Breast epithelium (tissue), 4 donors: Measurements from ENCODE around the gene BCCIP. TPM values are rescaled to one million over a fixed set of nuclear protein-coding genes. Genes with fewer than 3 reads are reported as not detected.

ENCODE experiments used
- DNase-seq, 2 donors: peaks; one replicate each; pipeline ENCODE4 v3.0.0-alpha.2; 2019; ENCODE audit warnings: low spot score in 2 of 2
- H3K27ac ChIP-seq, 2 donors: fragments of 200-600 bp; sonication (generic) in 1 of 2; one replicate each; pipeline ENCODE4 v1.5.1; 2016 to 2019; ENCODE audit warnings: mild to moderate bottlenecking in 1 of 2
- H3K27me3 ChIP-seq, 2 donors: fragments of 200-600 bp; sonication (generic) in 1 of 2; one replicate each; pipeline versions ENCODE4 v1.5.1 to v1.6.0; 2017 to 2019; ENCODE audit warnings: control low read depth in 1 of 2, mild to moderate bottlenecking in 1 of 2
- H3K36me3 ChIP-seq: fragments of 200-600 bp; one replicate; pipeline ENCODE4 v1.5.1; 2019
- H3K4me1 ChIP-seq, 2 donors: fragments of 200-600 bp; sonication (generic); one replicate each; pipeline ENCODE4 v1.5.1; 2016 to 2019; ENCODE audit warnings: control low read depth in 1 of 2
- H3K4me3 ChIP-seq, 3 donors: fragments of 200-600 bp; sonication (generic); 1 replicate in 2 of 3; 2 replicates in 1 of 3; pipeline ENCODE4 v1.5.1; 2016 to 2019; ENCODE audit warnings: mild to moderate bottlenecking in 3 of 3, moderate library complexity in 2 of 3
- H3K9me3 ChIP-seq, 2 donors: fragments of 200-600 bp; sonication (generic) in 1 of 2; one replicate each; pipeline ENCODE4 v1.5.1; 2016 to 2019; ENCODE audit warnings: control low read depth in 1 of 2
- POLR2A ChIP-seq: fragments of 450-650 bp; IDR thresholded peaks from one replicate; pipeline ENCODE4 v1.6.1; 2016; ENCODE audit warnings: antibody characterized with exemption, mild to moderate bottlenecking, moderate library complexity
- POLR2AphosphoS5 ChIP-seq, 3 donors: sonication (generic); formaldehyde crosslinking; IDR thresholded peaks; one replicate each; pipeline ENCODE4 v1.6.1; 2017; ENCODE audit warnings: antibody characterized with exemption in 3 of 3
- intact Hi-C: fragments of 100-400 bp; cut with DNase I; formaldehyde crosslinking; loops from one replicate; pipeline ENCODE4 v1.15.1; 2023; ENCODE audit warnings: low total_unique reads
- total RNA-seq, 3 donors: library from RNA; depleted of rRNA; stranded (reverse); fragments of >200 nt; gene quantifications; one replicate each; pipeline ENCODE4 v1.1.0, GENCODE V29; 2016
- TF ChIP-seq, protein P1 (sequence below), 3 donors: fragments of 450-650 bp; IDR thresholded peaks; one replicate each; pipeline ENCODE4 v1.5.1; 2016 to 2017; ENCODE audit warnings: antibody characterized with exemption in 3 of 3, mild to moderate bottlenecking in 3 of 3, moderate library complexity in 3 of 3

Gene BCCIP
- total RNA-seq, 3 donors from 2014 or later: 41.9 to 60.0 (median 46.5) TPM

DNA sequence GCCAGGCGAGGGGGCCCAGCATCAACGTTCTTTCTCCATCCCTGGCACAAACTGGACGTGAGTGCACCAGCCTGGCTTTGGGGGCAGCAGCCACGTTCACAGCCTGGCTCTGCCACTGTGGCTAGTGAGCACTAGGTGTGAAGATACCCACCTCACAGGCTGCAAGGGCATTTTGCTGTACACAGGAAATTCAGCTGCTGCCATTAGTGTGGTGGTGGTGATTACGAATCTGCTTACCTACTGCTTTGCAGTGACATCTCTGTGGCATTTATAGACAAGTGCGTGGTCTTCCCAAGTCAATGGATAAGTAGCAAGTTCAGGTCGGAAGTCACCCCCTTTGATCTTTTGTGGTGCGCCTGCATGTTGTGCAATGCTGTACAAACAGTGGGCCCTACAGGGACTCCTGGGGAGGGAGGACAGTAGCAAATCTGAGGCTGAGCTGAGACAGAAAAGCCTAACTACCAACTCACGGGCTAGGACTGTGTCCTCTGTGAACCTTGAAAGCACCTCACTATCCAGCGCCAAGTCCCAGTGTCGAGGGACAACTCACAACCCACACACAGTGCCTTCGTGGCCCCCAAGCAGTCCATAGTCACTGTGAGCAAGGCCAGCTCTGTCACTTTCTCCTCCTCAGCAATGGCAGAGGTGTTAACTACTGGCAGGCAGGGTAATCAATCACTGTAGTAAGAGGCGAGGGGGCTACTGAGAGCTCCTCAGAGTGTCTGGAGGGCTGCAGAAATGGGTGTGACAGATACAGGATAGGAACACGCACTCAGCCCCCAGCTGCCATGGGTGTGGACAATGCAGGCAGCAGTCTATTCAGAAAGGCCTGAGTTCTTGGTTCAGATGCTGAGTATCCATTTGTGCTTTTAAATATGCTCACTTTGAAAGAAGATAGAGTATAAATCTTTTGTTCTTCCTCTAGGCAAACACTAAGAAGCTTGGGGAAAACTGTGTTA, 30.7 kb upstream of the BCCIP start:
- Histone ChIP-seq H3K9me3 (no peaks in the 10 kb centered on the region), H3K4me1 (no peaks in the 10 kb centered on the region), H3K4me3 (no peak overlapping the region), H3K27me3 (no peaks in the 10 kb centered on the region), H3K27ac (no peak overlapping the region), H3K36me3 (no peaks in the 10 kb centered on the region)
- DNase-seq: no peak
- no peak for TF ChIP-seq POLR2A
- no peak for TF ChIP-seq POLR2AphosphoS5 (IDR thresholded peaks at IDR 0.05)
- TF ChIP-seq, protein P1, sequence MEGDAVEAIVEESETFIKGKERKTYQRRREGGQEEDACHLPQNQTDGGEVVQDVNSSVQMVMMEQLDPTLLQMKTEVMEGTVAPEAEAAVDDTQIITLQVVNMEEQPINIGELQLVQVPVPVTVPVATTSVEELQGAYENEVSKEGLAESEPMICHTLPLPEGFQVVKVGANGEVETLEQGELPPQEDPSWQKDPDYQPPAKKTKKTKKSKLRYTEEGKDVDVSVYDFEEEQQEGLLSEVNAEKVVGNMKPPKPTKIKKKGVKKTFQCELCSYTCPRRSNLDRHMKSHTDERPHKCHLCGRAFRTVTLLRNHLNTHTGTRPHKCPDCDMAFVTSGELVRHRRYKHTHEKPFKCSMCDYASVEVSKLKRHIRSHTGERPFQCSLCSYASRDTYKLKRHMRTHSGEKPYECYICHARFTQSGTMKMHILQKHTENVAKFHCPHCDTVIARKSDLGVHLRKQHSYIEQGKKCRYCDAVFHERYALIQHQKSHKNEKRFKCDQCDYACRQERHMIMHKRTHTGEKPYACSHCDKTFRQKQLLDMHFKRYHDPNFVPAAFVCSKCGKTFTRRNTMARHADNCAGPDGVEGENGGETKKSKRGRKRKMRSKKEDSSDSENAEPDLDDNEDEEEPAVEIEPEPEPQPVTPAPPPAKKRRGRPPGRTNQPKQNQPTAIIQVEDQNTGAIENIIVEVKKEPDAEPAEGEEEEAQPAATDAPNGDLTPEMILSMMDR (IDR thresholded peaks at IDR 0.05): no peak
- intact Hi-C loops: no loop called here

DNA sequence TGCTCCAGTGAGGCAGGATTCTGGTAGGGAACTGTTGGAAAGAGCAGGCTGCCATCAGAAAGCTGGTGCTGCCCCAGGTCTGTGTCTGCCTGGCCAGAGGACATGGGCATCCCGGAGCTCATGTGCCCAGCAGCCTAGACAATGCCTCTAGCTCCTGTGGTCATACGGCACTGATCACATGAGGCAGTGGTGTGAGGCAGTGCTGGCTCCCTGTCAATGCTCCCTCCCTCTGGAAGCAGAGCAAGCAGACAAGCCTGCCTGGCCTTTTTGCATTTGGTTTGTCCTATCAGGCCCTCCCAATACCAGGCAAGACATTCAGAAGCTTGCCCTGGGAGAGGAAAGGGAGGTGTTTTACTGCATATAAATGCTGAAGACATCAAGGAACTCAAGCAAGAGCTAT, 28.2 kb upstream of the BCCIP start:
- intact Hi-C loops: no loop called here
- Histone ChIP-seq H3K27ac (no peak overlapping the region), H3K9me3 (no peaks in the 10 kb centered on the region), H3K36me3 (no peaks in the 10 kb centered on the region), H3K27me3 (no peaks in the 10 kb centered on the region), H3K4me1 (no peaks in the 10 kb centered on the region), H3K4me3 (no peak overlapping the region)
- DNase-seq: no peak
- TF ChIP-seq, protein P1 (IDR thresholded peaks at IDR 0.05): no peak
- TF ChIP-seq POLR2AphosphoS5 (IDR thresholded peaks at IDR 0.05): no peak
- no peak for TF ChIP-seq POLR2A

DNA sequence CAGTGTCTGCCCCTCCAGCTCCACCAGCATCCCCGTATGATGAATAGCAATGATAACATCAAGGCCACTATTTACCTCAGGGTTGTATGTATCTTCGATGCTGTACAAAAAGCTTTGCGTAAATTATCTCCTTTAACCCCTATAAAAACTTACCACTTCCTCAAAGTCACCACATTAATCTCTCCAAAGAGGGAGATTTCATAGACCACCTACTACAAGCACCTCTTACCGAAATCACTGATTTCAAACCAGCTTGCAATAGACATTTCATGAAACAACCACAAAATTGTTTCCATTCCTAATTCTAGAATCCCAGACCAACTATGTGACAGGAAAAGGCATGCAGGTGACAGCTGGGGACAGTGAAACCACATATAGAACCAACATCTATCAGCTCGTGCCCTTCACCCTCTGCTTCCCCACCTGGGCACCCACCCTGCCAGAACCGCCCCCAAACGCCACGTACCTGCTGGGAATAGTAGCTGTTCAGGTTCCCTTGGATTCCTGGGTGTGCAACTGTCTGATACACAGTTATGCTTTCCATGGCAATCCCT, 27.6 kb upstream of the BCCIP start:
- Histone ChIP-seq H3K9me3 (no peaks in the 10 kb centered on the region), H3K4me3 (no peak overlapping the region), H3K4me1 (no peaks in the 10 kb centered on the region), H3K27ac (no peak overlapping the region), H3K27me3 (no peaks in the 10 kb centered on the region), H3K36me3 (no peaks in the 10 kb centered on the region)
- intact Hi-C loops: no loop called here
- no peak for TF ChIP-seq POLR2A
- no peak for TF ChIP-seq POLR2AphosphoS5 (IDR thresholded peaks at IDR 0.05)
- TF ChIP-seq, protein P1 (IDR thresholded peaks at IDR 0.05): no peak
- no peak for DNase-seq

DNA sequence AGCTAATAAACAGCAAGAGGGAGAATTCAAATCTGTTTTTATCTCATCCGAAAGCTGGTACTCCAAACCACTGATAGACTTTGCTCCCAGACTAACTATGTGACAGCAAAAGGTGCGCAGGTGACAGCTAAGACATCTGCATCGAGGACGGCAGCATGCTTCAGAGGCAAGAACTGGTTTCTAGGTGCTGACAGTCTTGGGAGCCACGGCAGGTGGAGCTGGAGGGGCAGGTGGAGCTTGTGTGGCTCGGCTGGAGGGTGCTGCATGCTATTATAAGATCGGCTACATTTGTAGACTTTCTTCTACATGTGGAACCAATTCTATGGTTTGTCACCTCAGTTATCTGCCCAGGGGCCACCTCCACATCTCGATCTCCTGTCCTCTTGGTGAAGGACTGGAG, 25.9 kb upstream of the BCCIP start:
- Histone ChIP-seq H3K36me3 (no peaks in the 10 kb centered on the region), H3K4me1 (no peaks in the 10 kb centered on the region), H3K9me3 (no peaks in the 10 kb centered on the region), H3K4me3 (no peak overlapping the region), H3K27me3 (no peaks in the 10 kb centered on the region), H3K27ac (no peak overlapping the region)
- TF ChIP-seq POLR2AphosphoS5 (IDR thresholded peaks at IDR 0.05) (no peak), POLR2A (no peak)
- TF ChIP-seq, protein P1 (IDR thresholded peaks at IDR 0.05): no peak
- intact Hi-C loops: no loop called here
- DNase-seq: no peak

DNA sequence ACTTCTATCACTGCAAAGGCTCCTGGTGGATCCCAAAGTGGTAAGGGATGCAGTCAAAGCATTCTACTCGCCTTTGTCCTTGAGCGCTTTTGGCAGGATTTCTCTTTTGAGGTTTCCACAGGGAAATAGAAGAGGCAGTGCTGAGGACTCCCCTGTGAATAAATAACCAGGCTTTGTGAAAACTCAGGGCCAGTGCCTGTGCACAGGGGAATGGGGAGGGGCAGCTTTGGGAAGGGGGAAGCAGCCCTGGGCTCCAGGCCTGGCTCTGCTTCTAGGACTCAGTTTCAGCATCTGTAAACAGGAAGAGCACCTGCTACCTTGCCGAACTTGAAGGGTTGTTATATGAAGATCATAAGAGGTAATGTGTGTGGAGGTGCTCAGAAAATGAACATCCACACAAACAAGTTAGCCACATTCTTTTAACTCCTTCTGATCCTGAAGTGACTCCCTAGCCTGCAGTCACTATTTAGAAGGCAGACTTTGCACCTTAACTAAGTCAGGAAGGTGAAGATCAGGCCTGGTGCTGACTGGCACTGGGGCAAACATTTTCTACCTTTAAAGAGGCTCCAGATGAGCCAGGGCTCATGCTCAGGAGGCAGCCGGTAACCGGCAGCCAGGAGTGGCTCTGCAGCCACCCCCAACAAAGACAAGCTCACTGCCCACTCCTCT, 25.2 kb upstream of the BCCIP start:
- Histone ChIP-seq H3K4me1 (no peaks in the 10 kb centered on the region), H3K27ac (no peak overlapping the region), H3K27me3 (no peaks in the 10 kb centered on the region), H3K9me3 (no peaks in the 10 kb centered on the region), H3K4me3 (no peak overlapping the region), H3K36me3 (no peaks in the 10 kb centered on the region)
- DNase-seq: no peak
- TF ChIP-seq, protein P1 (IDR thresholded peaks at IDR 0.05): no peak
- TF ChIP-seq POLR2AphosphoS5 (IDR thresholded peaks at IDR 0.05): no peak
- TF ChIP-seq POLR2A: no peak
- intact Hi-C loops: no loop called here
